HG02885 (cell line): ENCODE results near the gene OBSCN.

ENCODE experiments used
- ATAC-seq: cut with Tn5 transposase; IDR thresholded peaks from one replicate; pipeline ENCODE4 v1.9.1; 2021; ENCODE audit warnings: mild to moderate bottlenecking; ENCODE audit not compliant: unreplicated experiment, poor library complexity

OBSCN gene

DNA sequence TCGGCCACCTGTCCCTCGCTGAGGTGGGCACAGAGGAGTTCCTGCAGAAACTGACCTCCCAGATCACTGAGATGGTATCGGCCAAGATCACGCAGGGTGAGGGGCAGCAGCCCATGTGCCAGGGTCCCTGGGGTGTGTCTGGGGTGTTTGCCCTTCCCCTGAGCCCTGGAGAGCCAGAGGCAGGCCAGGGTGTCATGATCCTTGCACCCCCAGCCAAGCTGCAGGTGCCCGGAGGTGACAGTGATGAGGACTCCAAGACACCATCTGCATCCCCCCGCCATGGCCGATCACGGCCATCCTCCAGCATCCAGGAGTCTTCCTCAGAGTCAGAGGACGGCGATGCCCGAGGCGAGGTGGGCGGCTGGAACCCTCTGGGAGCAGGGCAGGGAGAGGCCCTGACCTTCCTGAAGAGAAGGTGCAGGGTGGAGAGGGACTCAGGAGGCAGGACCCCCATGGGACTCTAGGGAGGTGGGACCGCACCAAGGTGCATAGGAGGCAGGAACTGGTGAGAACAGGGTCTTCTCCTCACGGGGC, 129.3 kb downstream of the OBSCN start:
- ATAC-seq = no peak

DNA sequence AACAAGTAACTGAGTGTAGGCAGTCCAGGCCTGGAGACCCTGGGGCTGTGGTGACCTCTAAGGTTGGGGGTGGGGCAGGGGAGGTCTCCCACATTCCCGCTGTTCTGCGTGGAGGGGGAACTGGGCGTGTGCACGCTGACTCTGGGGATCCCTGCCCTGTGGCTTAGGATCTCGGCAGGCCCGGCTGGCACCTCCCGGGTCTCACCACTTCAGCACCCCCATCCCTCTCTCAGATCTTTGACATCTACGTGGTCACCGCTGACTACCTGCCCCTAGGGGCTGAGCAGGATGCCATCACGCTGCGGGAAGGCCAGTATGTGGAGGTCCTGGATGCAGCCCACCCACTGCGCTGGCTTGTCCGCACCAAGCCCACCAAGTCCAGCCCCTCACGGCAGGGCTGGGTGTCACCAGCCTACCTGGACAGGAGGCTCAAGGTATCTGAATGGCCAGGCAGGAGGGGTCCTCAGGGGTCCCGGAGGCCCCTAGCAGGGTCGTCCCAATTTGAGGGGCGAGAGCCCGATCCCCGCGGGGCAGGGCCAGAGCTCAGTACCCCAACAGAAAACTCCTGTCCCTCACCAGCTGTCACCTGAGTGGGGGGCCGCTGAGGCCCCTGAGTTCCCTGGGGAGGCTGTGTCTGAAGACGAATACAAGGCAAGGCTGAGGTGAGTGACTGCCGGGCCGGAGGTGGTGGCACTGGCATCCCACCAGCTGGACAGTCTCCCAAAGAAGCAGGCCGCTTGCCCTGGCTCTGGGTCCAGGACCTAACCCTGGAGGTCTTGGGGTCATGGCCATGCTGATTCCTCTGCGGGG, 130.1 kb downstream of the OBSCN start:
- no peak for ATAC-seq

- ATAC-seq = no peak
Measured at GRCh38 chr1:228338521-228339051, 130.7 kb downstream of the OBSCN start.

DNA sequence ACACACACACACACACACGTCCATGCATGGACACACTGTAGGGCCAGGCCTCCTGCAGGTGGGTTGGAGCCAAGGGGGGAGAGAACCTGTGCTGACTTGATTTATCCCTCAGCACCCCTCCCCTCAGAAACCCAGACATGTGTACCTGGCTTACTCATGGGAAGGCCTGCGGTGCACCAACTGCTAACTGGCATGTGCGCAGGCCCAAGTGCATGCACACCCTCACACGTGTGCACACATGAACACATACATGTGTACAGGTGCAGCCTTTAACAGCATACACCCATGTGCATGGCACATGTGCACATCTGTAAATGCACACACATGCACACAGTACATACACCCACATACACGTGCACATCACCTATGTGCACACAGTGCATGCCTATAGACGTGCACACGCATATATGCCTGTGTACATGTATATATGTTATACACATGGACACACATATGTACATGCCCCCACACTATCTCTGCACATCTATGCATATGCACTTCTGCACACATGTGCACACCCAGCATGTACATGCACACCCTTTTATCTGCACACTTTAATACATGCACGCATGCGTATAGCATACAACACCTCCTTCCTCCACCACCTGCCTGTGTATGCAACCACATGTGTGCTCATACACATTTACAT, 131.3 kb downstream of the OBSCN start:
- ATAC-seq = no peak

- ATAC-seq = no peak
Measured at GRCh38 chr1:228339766-228340685, 132.2 kb downstream of the OBSCN start.

DNA sequence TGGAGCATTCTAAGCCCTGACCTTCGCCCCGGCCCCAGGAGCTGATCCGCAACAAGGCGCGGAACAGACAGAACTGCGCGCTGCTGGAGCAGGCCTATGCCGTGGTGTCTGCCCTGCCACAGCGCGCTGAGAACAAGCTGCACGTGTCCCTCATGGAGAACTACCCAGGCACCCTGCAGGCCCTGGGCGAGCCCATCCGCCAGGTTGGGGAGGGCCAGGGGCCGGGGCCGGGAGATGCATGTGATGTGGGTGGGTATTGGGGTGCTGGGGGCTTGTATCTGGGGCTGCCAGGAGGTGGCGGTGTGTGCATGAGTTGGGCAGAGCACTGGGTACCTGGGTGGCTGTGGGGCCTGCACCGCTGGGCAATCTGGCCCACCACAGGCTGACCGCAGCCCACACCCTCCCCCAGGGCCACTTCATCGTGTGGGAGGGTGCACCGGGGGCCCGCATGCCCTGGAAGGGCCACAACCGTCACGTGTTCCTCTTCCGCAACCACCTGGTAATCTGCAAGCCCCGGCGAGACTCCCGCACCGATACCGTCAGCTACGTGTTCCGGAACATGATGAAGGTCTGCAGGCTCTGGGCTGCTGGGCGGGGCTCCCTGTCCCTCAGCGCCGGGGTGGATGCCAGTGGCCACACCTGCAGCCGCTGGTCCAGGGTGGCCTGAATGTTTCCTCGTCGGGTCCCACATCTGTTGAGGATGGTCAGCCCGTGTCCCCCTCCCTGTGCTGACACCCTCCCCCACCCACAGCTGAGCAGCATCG, 133.0 kb downstream of the OBSCN start:
- no peak for ATAC-seq

DNA sequence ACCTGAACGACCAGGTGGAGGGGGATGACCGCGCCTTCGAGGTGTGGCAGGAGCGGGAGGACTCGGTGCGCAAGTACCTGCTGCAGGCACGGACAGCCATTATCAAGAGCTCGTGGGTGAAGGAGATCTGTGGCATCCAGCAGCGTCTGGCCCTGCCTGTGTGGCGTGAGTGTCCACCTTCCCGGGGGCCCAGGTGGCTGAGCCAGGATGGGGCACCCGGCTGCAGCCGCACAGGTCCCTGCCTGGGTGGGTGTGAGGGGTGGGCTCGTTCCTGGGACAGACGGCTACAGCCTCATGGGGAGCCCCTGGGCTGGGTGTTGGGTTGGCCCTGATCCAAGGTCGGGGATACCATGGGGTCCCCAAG, 133.6 kb downstream of the OBSCN start:
- no peak for ATAC-seq

DNA sequence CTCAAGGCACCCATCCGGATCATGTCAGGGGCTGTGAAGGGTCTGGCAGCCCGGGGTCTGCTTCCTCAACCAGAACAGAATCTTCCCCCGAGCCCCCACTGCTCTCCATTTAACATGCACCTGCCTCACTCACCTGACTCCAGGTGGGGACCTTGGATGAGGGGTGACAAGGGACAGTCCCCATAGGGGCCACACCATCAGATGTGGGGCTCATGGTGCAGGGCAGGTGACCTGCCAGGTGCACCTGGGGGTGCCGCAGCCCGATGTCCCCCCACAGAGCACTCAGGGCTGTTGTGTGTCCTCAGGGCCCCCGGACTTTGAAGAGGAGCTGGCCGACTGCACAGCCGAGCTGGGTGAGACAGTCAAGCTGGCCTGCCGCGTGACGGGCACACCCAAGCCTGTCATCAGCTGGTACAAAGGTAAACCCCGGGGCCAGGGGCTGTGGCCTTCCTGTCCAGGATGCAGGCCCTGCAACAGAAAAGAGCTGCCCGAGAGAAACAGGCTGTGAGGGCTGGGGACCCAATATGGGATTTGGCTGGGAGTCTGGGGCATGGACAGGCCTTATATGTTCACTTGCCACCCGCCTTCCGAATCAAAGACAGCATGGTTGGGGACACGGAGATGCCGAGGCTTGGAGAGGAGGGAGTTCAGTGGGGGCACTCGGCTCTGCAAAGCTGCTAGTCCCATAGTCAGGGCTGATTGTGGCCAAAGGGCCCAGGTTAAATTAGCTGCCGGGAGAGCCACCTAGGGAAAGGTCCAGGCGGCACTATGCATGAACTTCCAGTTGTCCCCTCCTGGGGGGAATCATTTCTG, 134.2 kb downstream of the OBSCN start:
- no peak for ATAC-seq

DNA sequence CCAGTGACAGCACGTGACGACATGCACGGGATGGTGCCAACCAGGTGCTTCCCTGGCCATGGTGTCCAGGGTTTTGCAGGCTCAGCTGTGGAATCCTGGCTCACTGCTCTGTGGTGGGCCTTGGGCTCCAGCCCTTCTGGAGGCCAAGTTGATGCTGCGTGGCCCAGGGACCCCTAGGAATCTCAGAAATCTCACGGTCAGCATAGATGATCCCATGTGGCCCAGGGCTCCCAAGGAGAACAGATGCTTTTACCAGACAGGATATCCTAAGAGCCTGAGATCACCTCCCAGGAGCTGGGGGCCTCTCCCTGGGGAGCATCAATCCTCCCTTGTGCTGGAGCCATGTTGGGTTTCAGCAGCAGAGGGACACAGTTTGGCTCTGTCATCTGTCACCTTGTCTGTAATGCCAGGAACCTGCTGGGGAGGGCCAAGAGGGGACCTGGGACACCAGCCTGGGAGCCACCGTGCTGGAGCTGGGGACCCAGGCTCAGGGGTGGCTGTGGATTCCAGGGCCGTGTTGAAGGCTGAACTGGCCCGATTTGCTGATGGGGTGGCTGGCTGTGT, 134.9 kb downstream of the OBSCN start:
- ATAC-seq = no peak

GRCh38 chr1:228343191-228343661, 135.4 kb downstream of the OBSCN start:
- no peak for ATAC-seq

DNA sequence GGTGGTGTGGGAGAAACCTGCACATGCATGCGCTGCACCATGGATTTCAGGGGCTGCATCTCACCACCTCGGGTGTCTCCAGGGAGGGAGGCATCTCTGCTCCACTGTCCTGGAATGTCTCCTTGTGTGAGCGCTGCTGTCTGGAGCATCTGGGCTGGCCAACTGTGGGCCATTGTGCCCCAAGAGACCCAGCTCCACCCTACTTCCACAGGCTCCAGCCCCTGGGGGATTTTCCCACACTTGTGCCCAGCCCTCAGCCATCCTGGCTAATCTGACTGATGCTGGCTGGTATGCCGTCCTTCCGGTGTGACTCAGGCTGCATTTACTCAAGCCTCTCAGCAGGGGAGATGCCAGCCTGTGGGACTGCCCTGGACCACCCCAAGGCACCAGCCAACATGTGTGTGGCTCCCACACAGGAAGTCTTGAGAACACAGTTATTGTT, 136.8 kb downstream of the OBSCN start:
- no peak for ATAC-seq

DNA sequence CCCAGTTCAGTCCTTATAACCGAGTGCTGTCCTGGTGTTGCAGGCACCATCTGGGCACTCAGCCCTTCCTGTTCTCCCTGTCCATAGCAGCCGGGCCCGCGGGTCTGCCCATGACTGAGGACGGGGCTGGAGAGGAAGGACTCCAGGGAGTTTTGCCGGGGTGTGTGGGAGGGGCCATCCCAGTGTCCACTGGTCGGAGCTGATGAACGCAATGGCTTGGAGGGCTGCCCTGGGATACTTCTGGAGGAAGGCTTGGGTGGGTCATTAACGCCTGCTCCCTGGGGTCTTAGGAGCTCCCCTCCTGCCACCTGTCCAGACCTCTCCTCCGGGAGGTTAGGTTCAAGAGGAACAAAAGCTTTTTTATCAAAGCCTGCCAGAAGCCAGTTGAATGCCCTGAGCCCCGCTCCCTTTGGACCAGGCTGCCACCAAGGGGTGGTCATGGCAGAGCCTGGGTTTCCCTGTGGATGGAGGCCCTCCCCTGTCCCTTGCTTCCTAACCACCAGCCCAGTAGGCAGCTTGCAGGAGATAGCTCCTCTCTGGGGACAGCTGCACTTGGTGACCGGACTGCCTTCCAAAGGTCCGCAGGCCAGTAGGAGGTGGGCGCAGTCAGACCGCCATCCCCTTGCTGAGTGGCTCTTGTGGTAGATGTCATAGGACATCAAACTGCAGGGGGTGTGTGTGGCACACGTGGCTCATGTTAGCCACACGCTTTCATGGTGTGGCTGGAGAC, 137.5 kb downstream of the OBSCN start:
- ATAC-seq = no peak

- no peak for ATAC-seq
Measured at GRCh38 chr1:228346731-228347130, 138.9 kb downstream of the OBSCN start.

DNA sequence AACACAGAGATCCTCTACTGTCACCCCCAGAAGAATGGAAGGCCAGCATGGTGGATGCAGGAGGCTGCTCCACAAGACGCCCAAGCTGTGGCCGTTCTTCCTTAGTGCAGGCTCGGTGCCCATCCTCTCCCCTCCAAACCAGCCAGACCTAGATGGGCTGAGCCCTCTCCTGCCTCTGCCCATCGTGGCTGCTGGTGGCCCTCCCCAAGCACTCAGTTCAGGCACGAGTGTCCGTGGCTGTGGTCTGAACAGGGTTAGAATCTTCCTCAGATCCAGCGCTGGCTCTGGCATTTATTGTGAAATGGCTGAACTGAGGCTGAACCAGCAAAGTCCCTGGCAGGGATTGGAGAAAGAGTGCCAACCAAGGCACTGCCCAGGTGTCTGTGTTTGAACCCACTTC, 139.3 kb downstream of the OBSCN start:
- no peak for ATAC-seq

GRCh38 chr1:228348708-228349467, 141.0 kb downstream of the OBSCN start:
- ATAC-seq = no peak

DNA sequence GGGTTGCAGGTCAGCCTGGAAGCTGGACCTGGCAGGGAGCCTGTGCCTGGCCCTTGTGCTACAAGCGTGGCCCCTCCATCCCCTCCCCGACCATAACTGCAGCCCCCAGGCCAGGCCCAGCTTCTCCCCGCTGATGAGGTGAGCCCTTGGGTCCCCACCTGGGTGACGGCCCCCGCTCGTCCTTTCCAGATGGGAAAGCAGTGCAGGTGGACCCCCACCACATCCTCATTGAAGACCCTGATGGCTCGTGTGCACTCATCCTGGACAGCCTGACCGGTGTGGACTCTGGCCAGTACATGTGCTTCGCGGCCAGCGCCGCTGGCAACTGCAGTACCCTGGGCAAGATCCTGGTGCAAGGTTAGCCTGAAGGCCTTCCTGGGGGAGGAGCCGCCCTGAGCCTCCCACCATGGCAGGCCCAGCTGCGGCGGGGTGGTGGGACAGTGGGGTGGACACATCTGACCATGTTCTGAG, 141.9 kb downstream of the OBSCN start:
- no peak for ATAC-seq

- ATAC-seq = no peak
Measured at GRCh38 chr1:228350179-228350742, 142.4 kb downstream of the OBSCN start.
